NCI-H69 (cell line): ENCODE data around the gene ZNF254.
"Not testable (repeated sequence)": the region's sequence is repeated elsewhere in the genome, so short reads cannot be mapped to it uniquely, and the experiment has no call there.

ENCODE experiments used
- DNase-seq: peaks from one replicate; lab custom pipeline; 2025; lab: John Stamatoyannopoulos, UW

ZNF254 gene

GRCh38 chr19:24086974-24087595, at the start of gene ZNF254:
TSS of gene ZNF254 (plus strand) at chr19:24087187. CDS start at chr19:24087308, 121 bp downstream.
- peak; percentile 99 for DNase-seq

- no peak for DNase-seq
These were observed 46.4 kb upstream of the ZNF254 start for GRCh38 chr19:24040621-24041020.

GRCh38 chr19:24041326-24041725, 45.7 kb upstream of the ZNF254 start:
- not testable (repeated sequence) for DNase-seq

GRCh38 chr19:24046550-24046949, 40.4 kb upstream of the ZNF254 start:
- peak; percentile 65 for DNase-seq

GRCh38 chr19:24048261-24048660, 38.7 kb upstream of the ZNF254 start:
- no peak for DNase-seq

GRCh38 chr19:24049537-24049936, 37.5 kb upstream of the ZNF254 start:
- DNase-seq = no peak

- DNase-seq = no peak
These were observed 35.5 kb upstream of the ZNF254 start for GRCh38 chr19:24051516-24051915.

GRCh38 chr19:24052811-24053210, 34.2 kb upstream of the ZNF254 start:
- DNase-seq = no peak

- no peak for DNase-seq
These were observed 33.4 kb upstream of the ZNF254 start for GRCh38 chr19:24053601-24054000.

- no peak for DNase-seq
These were observed 32.7 kb upstream of the ZNF254 start for GRCh38 chr19:24054044-24054935.

GRCh38 chr19:24055548-24055947, 31.4 kb upstream of the ZNF254 start:
- DNase-seq = no peak

GRCh38 chr19:24057144-24057543, 29.8 kb upstream of the ZNF254 start:
- DNase-seq = no peak

GRCh38 chr19:24059563-24060295, 27.3 kb upstream of the ZNF254 start:
- DNase-seq = peak; percentile 10

- DNase-seq = no peak
These were observed 26.2 kb upstream of the ZNF254 start for GRCh38 chr19:24060687-24061356.

GRCh38 chr19:24062190-24062589, 24.8 kb upstream of the ZNF254 start:
- DNase-seq = no peak

- no peak for DNase-seq
These were observed 23.7 kb upstream of the ZNF254 start for GRCh38 chr19:24063295-24063694.

- DNase-seq = no peak
These were observed 22.8 kb upstream of the ZNF254 start for GRCh38 chr19:24064175-24064574.

GRCh38 chr19:24065243-24065642, 21.7 kb upstream of the ZNF254 start:
- no peak for DNase-seq

- DNase-seq = no peak
These were observed 21.0 kb upstream of the ZNF254 start for GRCh38 chr19:24065865-24066604.

GRCh38 chr19:24069905-24070657, 16.9 kb upstream of the ZNF254 start:
- DNase-seq = no peak

GRCh38 chr19:24071078-24071477, 15.9 kb upstream of the ZNF254 start:
- no peak for DNase-seq
